HepG2 (cell line): Measurements from ENCODE around the gene MITF. TPM values are rescaled to one million over a fixed set of nuclear protein-coding genes. Genes with fewer than 3 reads are reported as not detected.

ENCODE experiments used
- ATAC-seq: fragments of 200-7000 bp; cut with Tn5 transposase; 3 replicates; pipeline ENCODE4 v1.9.1; 2020; ENCODE audit warnings: mild to moderate bottlenecking, moderate library complexity
- BruUV-seq: library from RNA; stranded (reverse); fragments of 400-500 nt; replicated peaks from 2 replicates; lab custom pipeline; 2021; lab: Mats Ljungman, UMichigan
- CTCF ChIA-PET: fragments of 300-600 bp; formaldehyde crosslinking; extraction: SDS; loops from one replicate; lab custom pipeline; 2021; ENCODE audit warnings: low total read pairs, inconsistent platforms, low intra/inter-chr PET ratio; lab: Yijun Ruan, JAX
- POLR2A ChIA-PET: fragments of 350-600 bp; sonication (Branson Sonifier 250); formaldehyde crosslinking; loops from one replicate; lab custom pipeline; 2020; ENCODE audit warnings: antibody characterized with exemption, inconsistent platforms; lab: Yijun Ruan, JAX
- DNase-seq: peaks from one replicate; pipeline ENCODE4 v3.0.0-alpha.2; 2015; ENCODE audit warnings: low spot score
- FAIRE-seq: peaks from 3 replicates; lab custom pipeline; 2011; peaks lifted over from hg19 to GRCh38; lab: Jason Lieb, UNC
- H2AFZ ChIP-seq: one replicate; pipeline ENCODE4 v1.6.1; 2011; ENCODE audit warnings: low read length, inconsistent platforms
- H3K27ac ChIP-seq: fragments of 300-600 bp; 3 replicates; pipeline ENCODE4 v1.8.0; 2011; ENCODE audit warnings: mixed run types, mild to moderate bottlenecking, mixed read lengths, low read length, inconsistent platforms; ENCODE audit not compliant: insufficient read depth; ENCODE audit errors: extremely low read length
- H3K27me3 ChIP-seq, 2 experiments: fragments of 200-600 bp in 1 of 2; 2 replicates in 1 of 2; 3 replicates in 1 of 2; pipeline versions ENCODE4 v1.6.0 to v1.8.0; 2011; ENCODE audit warnings: low read length in 2 of 2, mild to moderate bottlenecking in 2 of 2, moderate library complexity in 2 of 2, inconsistent platforms in 1 of 2; ENCODE audit not compliant: insufficient read depth in 2 of 2, control insufficient read depth in 1 of 2
- H3K36me3 ChIP-seq, 2 experiments: fragments of 200-600 bp in 1 of 2; replicated peaks in 1 of 2; 2 replicates in 1 of 2; 3 replicates in 1 of 2; pipeline versions ENCODE4 v1.5.1 to v1.8.0; 2011; ENCODE audit warnings: low read length in 2 of 2, inconsistent platforms in 1 of 2; ENCODE audit not compliant: insufficient read depth in 2 of 2, control insufficient read depth in 1 of 2
- H3K4me1 ChIP-seq: 2 replicates; pipeline ENCODE4 v1.5.1; 2012; ENCODE audit warnings: low read length, inconsistent platforms; ENCODE audit not compliant: insufficient read depth
- H3K4me2 ChIP-seq: 2 replicates; pipeline ENCODE4 v1.6.0; 2011; ENCODE audit warnings: low read depth, low read length, inconsistent platforms
- H3K4me3 ChIP-seq, 3 experiments: fragments of 200-600 bp in 1 of 3; sonication (generic), shearing (Covaris generic) in 1 of 3; replicated peaks in 1 of 3; 2 replicates each; pipeline ENCODE4 v1.5.1; 2011 to 2016; ENCODE audit warnings: low read length in 3 of 3, inconsistent platforms in 2 of 3, low read depth in 2 of 3, mild to moderate bottlenecking in 2 of 3, control low read depth in 1 of 3, mixed read lengths in 1 of 3; ENCODE audit not compliant: insufficient read depth in 1 of 3
- H3K79me2 ChIP-seq: one replicate; pipeline ENCODE4 v1.6.1; 2011; ENCODE audit warnings: low read length, inconsistent platforms; ENCODE audit not compliant: insufficient read depth
- H3K9ac ChIP-seq: 2 replicates; pipeline ENCODE4 v1.6.0; 2011; ENCODE audit warnings: mild to moderate bottlenecking, low read depth, low read length, inconsistent platforms; ENCODE audit not compliant: insufficient read depth
- H3K9me3 ChIP-seq: 2 replicates; pipeline ENCODE4 v1.5.1; 2012; ENCODE audit warnings: mild to moderate bottlenecking, low read length
- H4K20me1 ChIP-seq: 2 replicates; pipeline ENCODE4 v1.6.0; 2011; ENCODE audit warnings: inconsistent platforms, mild to moderate bottlenecking, low read length, moderate library complexity; ENCODE audit not compliant: insufficient read depth
- AKNA ChIP-seq: sonication (generic); formaldehyde crosslinking; IDR thresholded peaks from 2 replicates; pipeline ENCODE4 v1.4.0; 2020; ENCODE audit warnings: missing genetic modification reagents, borderline replicate concordance
- ATF2 ChIP-seq: sonication (generic); formaldehyde crosslinking; IDR thresholded peaks from 2 replicates; pipeline ENCODE4 v1.4.0; 2020; ENCODE audit warnings: missing genetic modification reagents
- ELF3 ChIP-seq: IDR thresholded peaks from 2 replicates; pipeline ENCODE4 v1.6.1; 2016; ENCODE audit warnings: missing genetic modification reagents, missing compliant biosample characterization
- ISX ChIP-seq: sonication (generic); formaldehyde crosslinking; conservative IDR thresholded peaks from 2 replicates; pipeline ENCODE4 v1.5.0; 2020; ENCODE audit warnings: missing genetic modification reagents
- NCOA1 ChIP-seq: sonication (generic); formaldehyde crosslinking; IDR thresholded peaks from 2 replicates; pipeline ENCODE4 v1.9.0; 2021; ENCODE audit warnings: missing genetic modification reagents
- PAF1 ChIP-seq: IDR thresholded peaks from 2 replicates; pipeline ENCODE4 v1.6.1; 2016; ENCODE audit warnings: missing genetic modification reagents, missing compliant biosample characterization
- REXO4 ChIP-seq: sonication (generic); formaldehyde crosslinking; IDR thresholded peaks from 2 replicates; pipeline ENCODE4 v1.8.0; 2022; ENCODE audit warnings: missing genetic modification reagents, mild to moderate bottlenecking, borderline replicate concordance
- SRF ChIP-seq: IDR thresholded peaks from 2 replicates; pipeline ENCODE4 v1.6.1; 2011; ENCODE audit warnings: mild to moderate bottlenecking, low read depth, low read length, moderate library complexity
- TEAD3 ChIP-seq: optimal IDR thresholded peaks from 2 replicates; pipeline ENCODE3; 2016; ENCODE audit warnings: borderline replicate concordance
- TEF ChIP-seq: sonication (generic); formaldehyde crosslinking; IDR thresholded peaks from 2 replicates; pipeline ENCODE4 v1.5.0; 2020; ENCODE audit warnings: missing genetic modification reagents
- THAP11 ChIP-seq: IDR thresholded peaks from 2 replicates; pipeline ENCODE4 v1.6.1; 2016; ENCODE audit warnings: missing biosample characterization, missing genetic modification reagents
- TOPORS ChIP-seq: sonication (generic); formaldehyde crosslinking; IDR thresholded peaks from 2 replicates; pipeline ENCODE4 v1.8.0; 2023; ENCODE audit warnings: mild to moderate bottlenecking, missing genetic modification reagents
- ZBTB25 ChIP-seq: IDR thresholded peaks from 2 replicates; pipeline ENCODE4 v1.6.1; 2018; ENCODE audit warnings: missing genetic modification reagents
- ZNF326 ChIP-seq: sonication (generic); formaldehyde crosslinking; IDR thresholded peaks from 2 replicates; pipeline ENCODE4 v1.4.0; 2020; ENCODE audit warnings: missing genetic modification reagents, borderline replicate concordance
- ZNF552 ChIP-seq: sonication (generic); formaldehyde crosslinking; IDR thresholded peaks from 2 replicates; pipeline ENCODE4 v1.9.0; 2022; ENCODE audit warnings: missing genetic modification reagents, mild to moderate bottlenecking, borderline replicate concordance
- ZNF615 ChIP-seq: sonication (generic); formaldehyde crosslinking; IDR thresholded peaks from 2 replicates; pipeline ENCODE4 v1.5.0; 2020; ENCODE audit warnings: mild to moderate bottlenecking, missing genetic modification reagents, borderline replicate concordance
- ZNF768 ChIP-seq: sonication (generic); formaldehyde crosslinking; IDR thresholded peaks from 2 replicates; pipeline ENCODE4 v1.4.0; 2020; ENCODE audit warnings: missing genetic modification reagents
- WGBS: methylation state at CpG from one replicate; pipeline ENCODE4 v1.1.6; 2017; ENCODE audit warnings: low lambda C conversion rate; 5-methylcytosine and 5-hydroxymethylcytosine counted together
- in situ Hi-C: cut with HindIII; loops from 2 replicates; pipeline ENCODE4 v1.10.0; 2017; ENCODE audit warnings: low pct_unique_long_range_greater_than_20kb; ENCODE audit not compliant: extremely low pct_ligation_motif_present
- intact Hi-C: fragments of 100-400 bp; cut with micrococcal nuclease; formaldehyde crosslinking; loops from one replicate; pipeline ENCODE4 v1.10.0; 2022; ENCODE audit not compliant: unreplicated experiment
- polyA plus RNA-seq, 8 experiments: library from polyadenylated mRNA; depleted of rRNA in 3 of 8; stranded (reverse) in 7 of 8; unstranded in 1 of 8; fragments of >200 nt; fragmentation: Illumina TruSeq in 4 of 8; extraction: Trizol in 4 of 8; gene quantifications; 2 replicates each; pipeline versions ENCODE4 v1.2.1 to v1.2.3, GENCODE V29; 2011 to 2016; ENCODE audit warnings: low read depth in 4 of 8, missing spikeins in 1 of 8, mixed read lengths in 1 of 8; ENCODE audit not compliant: insufficient read depth in 1 of 8
- total RNA-seq, 5 experiments: library from RNA; depleted of rRNA; stranded (reverse); fragments of >200 nt; fragmentation: Illumina TruSeq; extraction: Trizol; gene quantifications; 2 replicates each; pipeline ENCODE4 v1.2.3, GENCODE V29; 2016; ENCODE audit warnings: low read depth in 1 of 5

MITF gene
- total and polyA plus RNA-seq, 2 of the 13 experiments (the other 11 are each of a cell fraction or from before 2014, with no cell fraction given), result 0.12 to 0.38 TPM

- no peak for TF ChIP-seq ZBTB25
- no peak for TF ChIP-seq ELF3 (CRISPR knock-in tag)
- no peak for TF ChIP-seq TEF (CRISPR knock-in tag)
- TF ChIP-seq SRF, result no peak
- TF ChIP-seq ZNF552 (CRISPR knock-in tag), result no peak
These were observed 6.2 kb downstream of the MITF start (continued) for GRCh38 chr3:69745505-69745904.

GRCh38 chr3:69746119-69746518, 6.9 kb downstream of the MITF start:
- Histone ChIP-seq H3K4me2 (no peak overlapping the region), H4K20me1 (no peaks in the 10 kb centered on the region), H2AFZ (no peak overlapping the region), H3K9ac (no peak overlapping the region), H3K27me3 (peaks cover 0 to 10% of the 10 kb centered on the region in 2 experiments; a peak in 1 of 5 replicates), H3K4me3 (no peak overlapping the region), H3K27ac (no peak overlapping the region), H3K9me3 (no peaks in the 10 kb centered on the region), H3K36me3 (no peaks in the 10 kb centered on the region), H3K4me1 (no peaks in the 10 kb centered on the region), H3K79me2 (no peaks in the 10 kb centered on the region)
- 0% methylated on average over 2 of the region's 2 CpGs for WGBS
- DNase-seq (no peak), FAIRE-seq (no peak), ATAC-seq (no peak)
- BruUV-seq, result no TSS peak
- POLR2A ChIA-PET, result no interaction called here
- intact Hi-C loops, result no loop called here
- in situ Hi-C loops, result no loop called here
- CTCF ChIA-PET, result no interaction called here
- TF ChIP-seq ZNF326 (CRISPR knock-in tag), result no peak
- TF ChIP-seq TOPORS (CRISPR knock-in tag), result no peak
- no peak for TF ChIP-seq REXO4 (CRISPR knock-in tag)
- TF ChIP-seq PAF1 (CRISPR knock-in tag), result no peak
- TF ChIP-seq ZNF615 (CRISPR knock-in tag), result no peak
- no peak for TF ChIP-seq ISX (CRISPR knock-in tag)
- no peak for TF ChIP-seq ZNF768 (CRISPR knock-in tag)
- TF ChIP-seq AKNA (CRISPR knock-in tag), result no peak
- no peak for TF ChIP-seq TEAD3 (CRISPR knock-in tag)
- TF ChIP-seq ATF2 (CRISPR knock-in tag), result no peak
- no peak for TF ChIP-seq THAP11
- no peak for TF ChIP-seq NCOA1 (CRISPR knock-in tag)
